Activated effector memory CD4-positive, alpha-beta T cell treated with anti-CD3 and anti-CD28 coated beads, Interleukin-2, amount 50 U/mL, for 16 hours (primary cell): Measurements from ENCODE around the gene RSPH6A.

Experiments used
- DNase-seq: peaks from one replicate; pipeline ENCODE4 v3.0.0-alpha.2; 2020

Gene RSPH6A

DNA sequence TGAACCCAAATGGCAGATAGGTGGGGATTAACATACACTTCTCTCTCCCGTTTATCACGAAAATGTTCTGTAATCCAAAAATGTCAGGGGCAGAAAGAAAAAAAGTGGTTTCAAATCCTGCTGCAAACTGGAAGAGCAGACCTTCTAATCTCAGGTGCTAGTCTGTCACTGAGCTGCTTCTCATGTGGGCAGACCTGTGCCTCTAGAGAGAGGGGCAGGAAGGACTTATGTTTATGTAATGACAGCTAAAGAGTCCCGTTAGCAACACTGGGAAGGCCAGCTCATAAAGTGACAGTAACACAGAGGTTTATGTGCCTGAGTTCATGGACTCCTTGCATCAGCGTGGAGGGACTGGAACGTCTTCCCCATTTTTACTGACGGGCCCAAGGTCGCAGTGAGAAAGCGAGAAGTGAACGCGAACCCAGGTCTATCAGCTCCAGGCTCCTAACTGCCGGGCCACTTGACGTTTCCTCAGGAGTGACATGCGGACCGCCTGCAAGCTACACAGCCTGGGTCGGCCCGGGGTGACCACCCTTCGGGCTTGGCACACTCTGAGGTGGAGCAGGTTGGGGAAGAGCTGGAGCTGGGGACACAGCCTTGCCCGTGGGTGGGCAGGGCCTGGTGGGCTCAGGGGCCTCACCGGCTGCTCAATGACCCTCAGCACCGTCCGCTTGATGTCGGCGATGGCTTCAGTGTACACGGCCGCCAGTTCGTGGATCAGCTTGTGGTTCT is 9.6 kb upstream of the RSPH6A start:
- DNase-seq, result no peak

DNA sequence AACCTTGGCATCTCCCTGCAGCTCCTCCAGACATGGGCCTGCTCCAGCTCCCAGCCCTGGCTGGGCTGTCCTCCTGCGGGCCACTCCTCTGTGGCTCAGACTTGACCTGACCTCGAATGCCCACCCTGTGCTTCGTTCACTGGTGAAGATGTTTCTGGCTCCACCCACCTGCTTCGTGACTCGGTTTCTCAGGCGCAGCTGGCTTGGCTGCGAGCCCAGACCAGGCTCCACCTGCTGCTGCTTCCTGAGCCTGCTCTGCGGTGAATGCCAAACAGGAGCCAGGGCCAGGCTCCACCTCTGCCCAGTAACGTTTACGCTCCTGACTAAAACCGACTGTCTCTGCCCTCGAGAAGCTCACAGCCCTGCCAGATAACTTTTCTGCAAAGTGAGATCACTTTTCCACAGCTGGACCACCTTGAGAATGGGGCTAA is 8.9 kb upstream of the RSPH6A start:
- DNase-seq, result no peak

GRCh38 chr19:45823182-45823581 is 8.1 kb upstream of the RSPH6A start:
- DNase-seq, result no peak

DNA sequence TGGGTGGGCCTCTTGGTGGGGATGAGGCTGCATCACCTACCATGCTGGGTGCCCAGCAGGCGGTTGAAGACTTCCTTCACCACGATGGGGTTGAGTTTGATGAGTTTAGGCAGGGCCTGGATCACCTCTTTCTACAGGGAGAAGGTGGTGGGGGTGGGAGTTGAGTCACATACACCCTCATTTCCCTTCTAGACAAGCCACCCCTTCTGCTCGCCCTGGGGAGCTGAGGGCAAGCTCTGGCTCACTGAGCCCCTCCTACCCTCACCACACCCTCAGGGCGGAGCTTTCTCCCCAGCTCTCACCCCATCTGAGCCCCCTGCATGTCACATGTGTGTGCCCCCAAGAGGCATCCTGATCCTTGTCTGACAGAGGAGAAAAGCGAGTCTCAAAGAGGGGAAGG is 7.6 kb upstream of the RSPH6A start:
- DNase-seq, result no peak

GRCh38 chr19:45821570-45821969 is 6.5 kb upstream of the RSPH6A start:
- DNase-seq, result no peak

- no peak for DNase-seq
Observed at GRCh38 chr19:45821103-45821521, 6.0 kb upstream of the RSPH6A start.

- DNase-seq, result no peak
Observed at GRCh38 chr19:45820413-45821102, 5.5 kb upstream of the RSPH6A start.

DNA sequence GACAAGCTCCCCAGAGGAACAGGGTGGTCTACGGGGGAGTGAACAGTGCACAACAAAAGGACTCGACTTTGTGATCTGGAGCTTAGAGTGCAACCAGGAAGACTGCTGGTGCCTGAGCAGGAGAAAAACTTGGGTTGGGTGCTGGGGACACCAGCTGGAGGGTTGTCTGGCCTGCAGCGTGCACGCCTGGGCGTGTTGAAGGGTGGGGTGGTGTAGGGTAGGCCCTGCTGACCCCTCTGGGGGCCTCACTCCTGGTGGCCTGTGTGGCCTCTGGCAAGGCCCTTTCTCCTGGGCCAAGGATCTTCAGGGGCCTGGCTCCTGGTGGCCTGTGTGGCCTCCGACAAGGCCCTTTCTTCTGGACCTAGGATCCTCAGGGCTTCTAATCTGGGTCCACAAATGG is 4.7 kb upstream of the RSPH6A start:
- no peak for DNase-seq

- no peak for DNase-seq
Observed at GRCh38 chr19:45817725-45818301, 2.7 kb upstream of the RSPH6A start.

DNA sequence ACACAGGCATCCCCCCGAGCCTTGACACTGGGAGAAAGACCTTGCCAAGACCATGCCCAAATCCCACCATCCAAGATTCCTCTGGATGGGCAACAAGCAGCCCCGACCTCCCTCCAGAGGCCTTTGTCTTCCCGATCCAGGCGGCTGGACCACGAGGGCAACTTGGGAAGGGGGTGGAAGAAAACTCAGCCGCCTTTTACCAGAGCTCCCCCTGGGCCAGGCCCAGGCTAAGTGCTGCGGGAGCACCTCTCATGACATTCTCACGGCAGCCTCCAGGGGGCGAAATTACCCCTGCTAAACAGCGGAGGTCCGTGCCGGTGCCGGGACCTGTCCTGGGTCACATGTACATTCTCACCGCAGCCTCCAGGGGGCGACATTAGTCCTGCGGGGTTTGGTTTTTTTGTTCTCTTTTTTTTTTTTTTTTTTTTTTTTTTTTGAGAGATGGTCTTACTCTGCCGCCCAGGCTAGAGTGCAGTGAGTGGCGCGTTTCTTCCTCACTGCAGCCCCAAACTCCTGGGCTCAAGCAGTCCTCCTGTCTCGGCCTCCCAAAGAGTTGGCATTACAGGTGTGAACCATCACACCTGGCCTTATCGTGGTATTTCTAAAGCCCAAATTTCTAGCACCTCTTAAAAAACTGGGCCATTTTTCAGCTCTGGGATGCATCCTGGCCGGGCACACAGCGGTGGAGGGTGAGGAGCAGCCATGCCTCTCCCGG is 2.1 kb upstream of the RSPH6A start:
- DNase-seq, result peak; percentile 99

- no peak for DNase-seq
Observed at GRCh38 chr19:45816236-45817009, 1.3 kb upstream of the RSPH6A start.

DNA sequence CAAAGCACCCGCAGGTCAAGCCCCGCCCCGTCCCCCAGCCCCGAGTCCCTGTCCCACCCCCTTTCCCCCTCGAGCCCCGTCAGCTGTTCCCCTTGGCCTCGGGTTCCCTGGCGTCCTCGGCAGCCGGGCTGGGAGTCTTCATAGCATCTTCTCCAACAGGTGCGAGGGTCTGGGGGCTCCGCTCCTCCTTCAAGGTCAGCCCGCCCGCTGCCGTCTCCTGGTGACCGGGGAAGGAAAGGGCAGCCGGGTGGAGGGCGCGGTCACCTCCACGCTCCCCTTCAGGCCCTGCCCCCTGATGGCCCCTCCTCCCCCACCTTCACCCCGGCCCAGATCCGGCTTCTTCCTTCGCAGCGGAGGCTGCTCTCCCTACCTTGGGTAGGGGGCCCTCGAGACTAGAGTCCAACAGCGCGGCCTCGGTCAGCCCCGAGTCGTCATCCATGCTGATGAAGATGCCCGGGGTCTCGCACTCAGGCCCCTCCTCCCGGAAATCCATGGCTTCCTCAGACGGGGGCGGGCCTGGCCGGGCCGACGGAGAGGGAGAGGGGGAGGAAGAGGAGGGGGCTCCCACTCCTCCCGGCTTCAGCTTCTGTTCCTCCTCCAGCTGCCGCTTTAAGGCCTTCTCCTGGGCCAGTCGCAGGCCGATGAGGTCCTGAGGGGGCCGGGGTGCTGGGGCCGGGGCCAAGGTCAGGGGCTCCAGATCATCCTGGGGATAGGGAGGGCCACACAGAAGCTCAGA is 541 bp upstream of the RSPH6A start:
- no peak for DNase-seq

- no peak for DNase-seq
Observed at GRCh38 chr19:45814166-45814780, 835 bp downstream of the RSPH6A start.

DNA sequence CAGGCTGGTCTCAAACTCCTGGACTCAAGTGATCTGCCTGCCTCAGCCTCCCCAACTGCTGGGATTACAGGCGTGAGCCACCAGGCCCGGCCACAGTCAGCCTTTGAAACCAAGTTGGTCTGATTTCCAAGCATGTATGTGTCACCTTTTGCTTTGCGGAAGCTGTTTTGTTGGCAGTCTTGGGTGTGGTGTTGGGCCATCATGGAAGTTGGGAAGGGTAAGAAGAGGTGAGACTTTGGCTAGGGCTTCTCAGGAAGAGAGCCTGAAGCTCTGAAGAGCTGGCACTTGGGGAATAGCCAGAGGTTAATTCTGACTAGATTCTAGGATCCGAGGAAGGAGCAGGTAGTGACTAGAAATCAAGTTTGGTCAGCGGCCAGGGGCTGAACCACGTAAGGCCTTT is 2.8 kb downstream of the RSPH6A start:
- no peak for DNase-seq

- DNase-seq, result no peak
Observed at GRCh38 chr19:45809643-45810159, 5.4 kb downstream of the RSPH6A start.

GRCh38 chr19:45805719-45806118 is 9.4 kb downstream of the RSPH6A start:
- DNase-seq, result no peak

GRCh38 chr19:45804959-45805230 is 10.2 kb downstream of the RSPH6A start:
- DNase-seq, result no peak

DNA sequence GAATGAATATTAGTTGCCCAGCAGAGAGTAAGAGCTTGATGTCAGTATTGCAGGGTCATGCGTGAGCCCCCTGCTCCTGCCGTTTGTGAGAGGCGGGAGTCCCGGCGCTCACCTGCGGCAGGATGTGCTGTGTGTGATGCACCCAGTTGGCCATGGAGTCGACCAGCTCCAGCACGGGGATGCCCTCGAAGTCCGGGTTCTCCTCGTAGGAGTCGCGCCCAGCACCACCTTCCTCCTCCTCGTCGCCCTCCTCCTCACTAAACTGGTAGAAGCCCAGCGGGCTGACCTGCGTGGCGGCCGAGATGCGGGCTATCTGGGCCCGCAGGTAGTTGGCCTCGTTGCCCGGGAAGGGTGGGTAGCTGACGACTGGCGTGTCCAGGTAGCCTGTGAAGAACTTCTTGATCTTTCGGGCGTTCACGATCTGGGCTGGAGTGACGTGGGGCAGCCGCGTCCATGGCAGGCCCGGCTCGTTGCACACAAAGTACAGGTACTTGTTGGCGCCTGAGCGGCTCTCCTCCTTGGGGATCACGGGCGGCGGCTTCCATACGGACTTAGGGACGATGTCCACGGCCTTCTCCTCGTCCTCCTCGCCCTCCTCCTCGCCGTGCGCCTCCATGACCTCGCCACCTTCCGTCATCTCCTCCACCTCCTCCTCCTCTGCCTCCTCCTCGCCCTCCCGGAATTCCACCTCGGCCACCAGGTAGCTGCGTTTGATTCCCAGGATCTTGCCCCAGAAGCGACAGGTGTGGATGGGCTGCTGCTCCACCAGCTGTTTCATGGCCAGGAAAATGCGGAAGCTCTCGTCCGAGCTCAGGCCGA is 10.8 kb downstream of the RSPH6A start:
- no peak for DNase-seq

DNA sequence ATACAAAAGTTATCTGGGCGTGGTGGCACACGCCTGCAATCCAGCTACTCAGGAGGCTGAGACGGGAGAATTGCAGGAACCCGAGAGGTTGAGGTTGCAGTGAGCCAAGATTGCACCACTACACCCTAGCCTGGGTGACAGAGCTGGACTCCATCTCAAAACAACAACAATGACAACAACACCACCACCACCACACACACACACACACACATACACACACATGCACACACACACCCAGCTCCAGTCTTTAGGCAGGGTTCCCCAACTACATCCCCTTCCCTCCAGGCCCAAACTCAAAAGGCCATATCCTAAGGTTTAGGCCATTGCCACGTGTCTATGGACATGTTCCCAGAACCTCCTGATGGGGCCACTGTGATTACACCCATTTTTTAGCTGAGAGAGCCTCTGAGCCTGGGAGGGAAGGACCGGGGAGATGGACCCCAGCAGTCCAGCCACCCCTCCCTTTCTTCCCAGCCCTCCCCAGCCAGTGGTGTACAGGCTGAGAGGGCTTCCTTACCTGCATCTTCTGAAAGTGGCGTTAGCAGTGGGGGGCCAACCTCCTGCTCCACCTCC is 13.4 kb downstream of the RSPH6A start:
- DNase-seq, result no peak

- DNase-seq, result no peak
Observed at GRCh38 chr19:45800070-45800553, 15.0 kb downstream of the RSPH6A start.
